ENCODE measurements around the gene SETD2.

SETD2 gene

GRCh38 chr3:47083786-47084185 lies 80.1 kb downstream of the SETD2 start:
- ATAC-seq: no peak
- TF ChIP-seq TOX (CRISPR knock-in tag; IDR thresholded peaks at IDR 0.05; ENCODE audit: borderline replicate concordance): no peak

DNA sequence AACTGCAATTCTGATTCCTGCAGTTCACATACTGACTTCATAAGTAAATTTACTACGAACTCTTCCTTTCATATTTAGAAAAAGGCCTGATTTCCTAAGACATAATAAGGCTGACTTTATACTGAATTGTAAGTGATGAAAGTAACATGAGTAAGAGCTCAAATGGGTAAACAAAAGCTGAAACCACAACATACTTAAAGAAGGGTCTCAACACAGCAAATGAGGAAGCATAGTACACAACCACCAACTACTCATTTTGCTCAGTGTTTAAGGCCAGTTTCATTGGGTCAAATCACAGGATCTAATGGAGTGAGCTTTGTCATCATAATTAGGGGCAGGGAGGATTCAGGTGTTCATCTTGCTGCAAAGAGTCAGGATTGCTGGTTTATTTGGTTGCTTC lies 81.4 kb downstream of the SETD2 start:
- ATAC-seq: no peak
- TF ChIP-seq OSR1 (CRISPR knock-in tag; IDR thresholded peaks at IDR 0.05) (no peak), RARB (CRISPR knock-in tag; IDR thresholded peaks at IDR 0.05) (no peak), ZFP30 (CRISPR knock-in tag; IDR thresholded peaks at IDR 0.05) (no peak), BACH2 (CRISPR knock-in tag; IDR thresholded peaks at IDR 0.05; ENCODE audit: borderline replicate concordance) (no peak), ZNF70 (CRISPR knock-in tag; IDR thresholded peaks at IDR 0.05) (no peak), POU6F1 (CRISPR knock-in tag; IDR thresholded peaks at IDR 0.05; ENCODE audit: borderline replicate concordance, low read depth) (no peak), PPARA (CRISPR knock-in tag; IDR thresholded peaks at IDR 0.05; ENCODE audit: borderline replicate concordance) (no peak), ARNTL (CRISPR knock-in tag; IDR thresholded peaks at IDR 0.05; ENCODE audit: borderline replicate concordance, low read depth) (no peak), GLIS3 (CRISPR knock-in tag; IDR thresholded peaks at IDR 0.05) (no peak), SNAI2 (CRISPR knock-in tag; IDR thresholded peaks at IDR 0.05) (no peak)
- TF ChIP-seq, protein P1, sequence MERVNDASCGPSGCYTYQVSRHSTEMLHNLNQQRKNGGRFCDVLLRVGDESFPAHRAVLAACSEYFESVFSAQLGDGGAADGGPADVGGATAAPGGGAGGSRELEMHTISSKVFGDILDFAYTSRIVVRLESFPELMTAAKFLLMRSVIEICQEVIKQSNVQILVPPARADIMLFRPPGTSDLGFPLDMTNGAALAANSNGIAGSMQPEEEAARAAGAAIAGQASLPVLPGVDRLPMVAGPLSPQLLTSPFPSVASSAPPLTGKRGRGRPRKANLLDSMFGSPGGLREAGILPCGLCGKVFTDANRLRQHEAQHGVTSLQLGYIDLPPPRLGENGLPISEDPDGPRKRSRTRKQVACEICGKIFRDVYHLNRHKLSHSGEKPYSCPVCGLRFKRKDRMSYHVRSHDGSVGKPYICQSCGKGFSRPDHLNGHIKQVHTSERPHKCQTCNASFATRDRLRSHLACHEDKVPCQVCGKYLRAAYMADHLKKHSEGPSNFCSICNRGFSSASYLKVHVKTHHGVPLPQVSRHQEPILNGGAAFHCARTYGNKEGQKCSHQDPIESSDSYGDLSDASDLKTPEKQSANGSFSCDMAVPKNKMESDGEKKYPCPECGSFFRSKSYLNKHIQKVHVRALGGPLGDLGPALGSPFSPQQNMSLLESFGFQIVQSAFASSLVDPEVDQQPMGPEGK (CRISPR knock-in tag; IDR thresholded peaks at IDR 0.05; ENCODE audit: borderline replicate concordance): no peak
- TF ChIP-seq, protein P2, sequence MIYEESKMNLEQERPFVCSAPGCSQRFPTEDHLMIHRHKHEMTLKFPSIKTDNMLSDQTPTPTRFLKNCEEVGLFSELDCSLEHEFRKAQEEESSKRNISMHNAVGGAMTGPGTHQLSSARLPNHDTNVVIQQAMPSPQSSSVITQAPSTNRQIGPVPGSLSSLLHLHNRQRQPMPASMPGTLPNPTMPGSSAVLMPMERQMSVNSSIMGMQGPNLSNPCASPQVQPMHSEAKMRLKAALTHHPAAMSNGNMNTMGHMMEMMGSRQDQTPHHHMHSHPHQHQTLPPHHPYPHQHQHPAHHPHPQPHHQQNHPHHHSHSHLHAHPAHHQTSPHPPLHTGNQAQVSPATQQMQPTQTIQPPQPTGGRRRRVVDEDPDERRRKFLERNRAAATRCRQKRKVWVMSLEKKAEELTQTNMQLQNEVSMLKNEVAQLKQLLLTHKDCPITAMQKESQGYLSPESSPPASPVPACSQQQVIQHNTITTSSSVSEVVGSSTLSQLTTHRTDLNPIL (CRISPR knock-in tag; IDR thresholded peaks at IDR 0.05; ENCODE audit: low read depth): no peak

DNA sequence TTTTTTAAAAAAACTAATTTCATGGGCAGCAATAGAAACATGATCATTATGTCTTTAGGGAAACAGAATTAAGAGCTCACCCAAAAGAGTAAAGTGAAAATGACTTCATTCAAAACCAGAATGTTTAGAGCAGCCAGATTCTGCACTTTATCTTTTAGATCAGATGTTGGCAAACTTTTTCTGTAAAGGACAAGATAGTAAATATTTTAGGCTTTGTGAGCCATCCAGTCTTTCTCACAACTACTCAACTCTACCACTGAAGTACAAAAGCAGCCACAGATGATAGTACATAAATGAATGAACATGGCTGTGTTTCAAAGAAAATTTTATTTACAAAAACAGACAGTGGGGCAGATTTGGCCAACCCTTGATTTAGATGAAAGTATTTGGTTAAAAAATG lies 84.5 kb downstream of the SETD2 start:
- ATAC-seq: no peak
- TF ChIP-seq, protein P1 (CRISPR knock-in tag; IDR thresholded peaks at IDR 0.05; ENCODE audit: borderline replicate concordance): no peak
- no peak for TF ChIP-seq RARB (CRISPR knock-in tag; IDR thresholded peaks at IDR 0.05)
- TF ChIP-seq ESRRG (CRISPR knock-in tag; IDR thresholded peaks at IDR 0.05): no peak
- TF ChIP-seq, protein P2 (CRISPR knock-in tag; IDR thresholded peaks at IDR 0.05; ENCODE audit: low read depth): no peak
- TF ChIP-seq POU6F1 (CRISPR knock-in tag; IDR thresholded peaks at IDR 0.05; ENCODE audit: borderline replicate concordance, low read depth): no peak
- TF ChIP-seq CSDC2 (CRISPR knock-in tag; IDR thresholded peaks at IDR 0.05): no peak
- TF ChIP-seq ZFP30 (CRISPR knock-in tag; IDR thresholded peaks at IDR 0.05): no peak
- TF ChIP-seq GLIS3 (CRISPR knock-in tag; IDR thresholded peaks at IDR 0.05): no peak
- no peak for TF ChIP-seq PPARA (CRISPR knock-in tag; IDR thresholded peaks at IDR 0.05; ENCODE audit: borderline replicate concordance)
- no peak for TF ChIP-seq ZC3H10 (CRISPR knock-in tag; IDR thresholded peaks at IDR 0.05)
- TF ChIP-seq TCF4 (CRISPR knock-in tag; IDR thresholded peaks at IDR 0.05; ENCODE audit: borderline replicate concordance): no peak
- TF ChIP-seq TOX (CRISPR knock-in tag; IDR thresholded peaks at IDR 0.05; ENCODE audit: borderline replicate concordance): no peak
- no peak for TF ChIP-seq OSR1 (CRISPR knock-in tag; IDR thresholded peaks at IDR 0.05)
- TF ChIP-seq SNAI2 (CRISPR knock-in tag; IDR thresholded peaks at IDR 0.05): no peak

DNA sequence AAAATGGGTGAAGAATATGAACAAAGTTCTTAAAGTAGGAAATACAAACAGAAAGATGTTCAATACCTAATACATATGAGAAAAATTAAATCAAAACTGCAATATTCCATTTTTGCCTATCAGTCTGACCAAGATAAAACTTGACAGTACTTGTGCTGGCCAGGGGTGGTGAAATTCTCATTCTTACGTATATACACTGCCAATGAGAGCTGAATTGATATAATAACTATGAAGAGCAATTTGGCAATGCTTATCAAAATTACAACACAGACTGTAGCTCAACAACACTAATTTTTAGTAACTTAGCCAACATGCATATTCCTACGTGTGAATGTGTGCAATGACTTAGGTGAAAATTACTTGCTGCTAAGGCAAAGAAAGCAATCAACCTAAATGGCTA lies 90.2 kb downstream of the SETD2 start:
- no peak for ATAC-seq
- TF ChIP-seq ZC3H10 (CRISPR knock-in tag; IDR thresholded peaks at IDR 0.05): no peak
- no peak for TF ChIP-seq BACH2 (CRISPR knock-in tag; IDR thresholded peaks at IDR 0.05; ENCODE audit: borderline replicate concordance)
- no peak for TF ChIP-seq TCF4 (CRISPR knock-in tag; IDR thresholded peaks at IDR 0.05; ENCODE audit: borderline replicate concordance)
- TF ChIP-seq, protein P2 (CRISPR knock-in tag; IDR thresholded peaks at IDR 0.05; ENCODE audit: low read depth): no peak
- TF ChIP-seq ZNF565 (CRISPR knock-in tag; conservative IDR thresholded peaks at IDR 0.05; ENCODE audit: low read depth): no peak
- TF ChIP-seq, protein P1 (CRISPR knock-in tag; IDR thresholded peaks at IDR 0.05; ENCODE audit: borderline replicate concordance): no peak
- TF ChIP-seq TOX (CRISPR knock-in tag; IDR thresholded peaks at IDR 0.05; ENCODE audit: borderline replicate concordance): no peak
- TF ChIP-seq ISL1 (CRISPR knock-in tag; IDR thresholded peaks at IDR 0.05): no peak
- no peak for TF ChIP-seq ARNTL (CRISPR knock-in tag; IDR thresholded peaks at IDR 0.05; ENCODE audit: borderline replicate concordance, low read depth)
- no peak for TF ChIP-seq ZFP30 (CRISPR knock-in tag; IDR thresholded peaks at IDR 0.05)
